HUES64 (cell line): Measurements from ENCODE around the gene CLCN6.

Experiments used
- H3K27ac ChIP-seq: 2 replicates; pipeline ENCODE4 v1.7.0; 2013; ENCODE audit warnings: low read depth, low read length, inconsistent platforms
- H3K27me3 ChIP-seq: 2 replicates; pipeline ENCODE4 v1.6.1; 2013; ENCODE audit warnings: mild to moderate bottlenecking, low read length; ENCODE audit not compliant: insufficient read depth
- H3K36me3 ChIP-seq: 2 replicates; pipeline ENCODE4 v1.6.1; 2013; ENCODE audit warnings: mild to moderate bottlenecking, low read length; ENCODE audit not compliant: insufficient read depth
- H3K4me1 ChIP-seq: 2 replicates; pipeline ENCODE4 v1.6.1; 2013; ENCODE audit warnings: mild to moderate bottlenecking, low read length, moderate library complexity; ENCODE audit not compliant: insufficient read depth
- H3K4me3 ChIP-seq: 2 replicates; pipeline ENCODE4 v1.5.1; 2013; ENCODE audit warnings: mild to moderate bottlenecking, low read length, moderate library complexity
- H3K9ac ChIP-seq: 2 replicates; pipeline ENCODE4 v1.6.1; 2013; ENCODE audit warnings: mild to moderate bottlenecking, low read depth, low read length
- H3K9me3 ChIP-seq: 2 replicates; pipeline ENCODE4 v1.6.1; 2013; ENCODE audit warnings: low read depth, low read length; ENCODE audit not compliant: insufficient read depth
- WGBS: fragments of 150-250, 120-280 bp; methylation state at CpG from one replicate; pipeline ENCODE4 v1.1.7; 2013; ENCODE audit warnings: missing lambda C conversion rate; 5-methylcytosine and 5-hydroxymethylcytosine counted together

The CLCN6 gene

DNA sequence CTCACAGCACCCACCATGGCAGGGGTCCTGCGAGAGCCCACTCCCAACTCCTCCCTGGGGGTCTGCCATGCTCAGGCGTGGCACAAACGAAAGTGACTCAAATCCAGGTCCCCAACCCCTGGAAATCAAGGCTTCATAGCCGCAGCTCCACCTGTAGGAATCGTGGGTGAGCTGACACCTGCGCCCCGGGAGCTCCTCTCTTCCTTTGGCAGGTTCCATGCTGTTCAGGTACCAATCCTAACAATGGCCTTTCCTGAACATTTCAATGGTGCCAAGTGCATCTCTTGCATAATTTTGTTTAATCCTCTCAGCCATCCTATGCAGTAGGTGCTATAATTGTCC is 81.6 kb downstream of the CLCN6 start:
- no peaks in the 10 kb centered on the region for H3K36me3 ChIP-seq
- peaks cover 11% of the 10 kb centered on the region; the same call in 1 of the 2 replicates for H3K4me1 ChIP-seq
- whole genome bisulfite sequencing: 88% methylated on average over 7 of the region's 7 CpGs
- no peaks in the 10 kb centered on the region for H3K27me3 ChIP-seq
- H3K9me3 ChIP-seq: no peaks in the 10 kb centered on the region
- H3K9ac ChIP-seq: no peak overlapping the region
- H3K27ac ChIP-seq: no peak overlapping the region
- no peak overlapping the region for H3K4me3 ChIP-seq

DNA sequence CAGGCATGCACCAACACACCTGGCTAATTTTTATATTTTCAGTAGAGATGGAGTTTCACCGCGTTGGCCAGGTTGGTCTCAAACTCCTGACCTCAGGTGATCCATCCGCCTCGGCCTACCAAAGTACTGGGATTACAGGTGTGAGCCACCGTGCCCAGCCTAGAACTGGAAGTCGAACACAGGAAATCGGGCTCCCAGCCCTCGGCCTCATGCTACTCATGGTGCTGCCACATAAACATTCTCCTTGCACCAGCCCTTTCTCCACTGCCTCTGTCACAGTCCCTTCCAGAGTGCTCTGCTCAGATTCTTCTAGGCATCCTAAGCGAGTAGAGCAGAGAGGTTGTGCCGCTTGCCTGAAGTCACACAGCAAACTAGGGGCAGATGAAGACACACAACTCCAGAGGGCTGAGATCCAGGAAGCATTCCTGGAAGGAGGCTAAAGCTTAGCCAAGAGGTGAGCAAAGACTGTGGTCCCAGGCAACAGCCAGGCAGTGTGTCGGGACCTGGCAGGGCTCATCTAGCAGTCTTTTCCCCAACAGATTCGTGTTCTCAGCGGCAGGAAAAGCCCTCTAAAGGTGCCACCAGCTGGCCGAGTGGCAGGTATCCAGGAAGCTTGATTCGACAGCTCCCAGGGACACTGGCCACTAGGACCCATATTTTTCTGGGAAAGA is 82.3 kb downstream of the CLCN6 start:
- H3K9me3 ChIP-seq: no peaks in the 10 kb centered on the region
- no peaks in the 10 kb centered on the region for H3K36me3 ChIP-seq
- H3K27me3 ChIP-seq: no peaks in the 10 kb centered on the region
- H3K4me1 ChIP-seq: peaks cover 4% of the 10 kb centered on the region; the same call in 1 of the 2 replicates
- no peak overlapping the region for H3K27ac ChIP-seq
- no peak overlapping the region for H3K9ac ChIP-seq
- no peak overlapping the region for H3K4me3 ChIP-seq
- WGBS: 91% methylated on average over 15 of the region's 15 CpGs

DNA sequence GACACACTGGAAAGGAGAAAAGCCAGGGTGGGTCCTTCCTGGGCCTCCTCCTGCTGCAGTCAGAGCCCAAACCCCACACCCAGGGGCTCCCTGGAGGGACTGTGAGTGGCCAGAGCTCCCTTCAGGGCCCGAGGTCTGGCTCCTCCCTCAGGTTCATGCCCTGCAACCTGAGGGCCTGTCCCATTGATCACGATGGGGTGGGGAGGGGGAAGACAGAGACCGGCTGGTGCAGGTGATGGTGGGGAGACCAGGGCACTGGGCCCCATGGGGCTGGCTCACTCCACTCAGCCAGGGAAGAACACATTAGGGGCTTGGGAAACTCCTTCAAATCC is 82.9 kb downstream of the CLCN6 start:
- Histone ChIP-seq H3K36me3 (no peaks in the 10 kb centered on the region), H3K9ac (no peak overlapping the region), H3K27me3 (no peaks in the 10 kb centered on the region), H3K4me3 (no peak overlapping the region), H3K9me3 (no peaks in the 10 kb centered on the region), H3K4me1 (no peaks in the 10 kb centered on the region), H3K27ac (no peak overlapping the region)
- 49% methylated on average over 3 of the region's 3 CpGs for WGBS

DNA sequence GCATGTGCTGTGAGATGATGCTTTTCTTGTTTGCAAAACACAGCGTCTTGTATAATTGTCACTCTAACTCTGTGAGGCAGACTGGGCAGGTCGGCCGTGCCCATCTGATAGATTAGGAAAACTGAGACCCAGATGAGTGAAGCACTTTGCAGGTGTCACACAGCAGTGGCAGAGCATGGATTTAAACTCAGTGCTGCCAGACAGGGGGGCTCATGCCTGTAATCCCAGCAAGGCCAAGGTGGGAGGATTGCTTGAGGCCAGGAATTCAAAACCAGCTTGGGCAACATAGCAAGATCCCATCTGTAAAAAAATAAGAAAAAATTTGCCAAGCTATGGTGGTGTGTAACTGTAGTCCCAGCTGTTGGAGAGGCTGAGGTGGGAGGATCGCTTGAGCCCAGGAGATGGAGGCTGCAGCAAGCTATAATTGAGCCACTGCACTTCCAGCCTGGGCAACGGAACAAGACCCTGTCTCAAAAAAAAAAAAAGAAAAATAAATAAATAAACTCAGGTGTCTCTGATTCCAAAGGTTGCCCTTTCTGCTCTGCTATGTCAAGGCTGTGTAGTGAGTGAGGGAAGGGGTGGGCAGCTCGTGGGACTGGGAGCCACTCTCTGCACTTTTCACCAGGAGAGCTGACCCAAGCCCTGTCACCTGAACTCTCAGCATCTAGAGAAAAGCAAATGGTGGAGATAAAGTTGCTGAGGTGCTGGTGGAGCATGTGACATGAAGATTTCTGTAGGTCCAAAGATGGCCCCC is 85.6 kb downstream of the CLCN6 start:
- Histone ChIP-seq H3K27ac (no peak overlapping the region), H3K9ac (no peak overlapping the region), H3K36me3 (no peaks in the 10 kb centered on the region), H3K9me3 (no peaks in the 10 kb centered on the region), H3K4me1 (no peaks in the 10 kb centered on the region), H3K27me3 (no peaks in the 10 kb centered on the region), H3K4me3 (no peak overlapping the region)
- WGBS: 88% methylated on average over 5 of the region's 6 CpGs
